ENCODE data around the gene CXXC1. TPM values are rescaled to one million over a fixed set of nuclear protein-coding genes. Genes with fewer than 3 reads are reported as not detected.
"Not testable (repeated sequence)": the region's sequence is repeated elsewhere in the genome, so short reads cannot be mapped to it uniquely, and the experiment has no call there.

Gene CXXC1
- total RNA-seq, 1 donor from 2014 or later: 94.9 TPM

DNA sequence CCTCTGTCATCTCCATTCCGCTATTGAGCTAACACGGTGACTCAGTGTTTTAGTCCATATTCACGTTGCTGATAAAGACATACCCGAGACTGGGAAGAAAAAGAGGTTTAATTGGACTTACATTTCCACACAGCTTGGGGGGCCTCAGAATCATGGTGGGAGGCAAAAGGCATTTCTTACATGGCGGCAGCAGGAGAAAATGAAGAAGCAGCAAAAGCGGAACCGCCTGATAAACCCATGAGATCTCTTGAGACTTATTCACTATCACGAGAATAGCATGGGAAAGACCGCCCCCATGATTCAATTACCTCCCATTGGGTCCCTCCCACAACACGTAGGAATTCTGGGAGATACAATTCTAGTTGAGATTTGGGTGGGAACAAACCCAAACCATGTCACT lies 22.6 kb upstream of the CXXC1 start:
- intact Hi-C loops (cut with micrococcal nuclease): no loop called here
- DNase-seq (ENCODE audit: low spot score): no peak
- peaks cover 7% of the 10 kb centered on the region for H3K9me3 Mint-ChIP-seq

DNA sequence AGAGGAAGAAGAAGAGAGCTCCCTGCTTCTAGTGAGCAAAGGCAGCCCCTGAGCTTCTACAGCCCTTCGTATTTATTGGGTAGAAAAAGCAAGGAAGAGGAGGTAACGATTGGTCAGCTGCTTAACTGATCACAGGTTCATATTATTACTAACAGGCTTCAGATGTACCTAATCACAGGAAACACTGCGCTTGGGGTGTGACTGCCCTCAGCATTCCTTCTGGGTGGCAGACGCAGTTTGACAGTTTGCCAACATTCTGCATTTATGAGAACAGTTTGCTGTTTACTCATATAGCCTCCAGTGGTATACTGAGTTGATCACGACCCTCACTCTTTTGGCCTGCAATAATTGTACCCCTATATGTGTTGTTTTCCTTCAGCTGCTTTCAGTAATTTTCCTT lies 21.4 kb upstream of the CXXC1 start:
- not testable (repeated sequence) for H3K27ac Mint-ChIP-seq; H3K4me3 Mint-ChIP-seq (ENCODE audit: low read depth); H3K9me3 Mint-ChIP-seq; H3K36me3 Mint-ChIP-seq (ENCODE audit: low read depth); DNase-seq (ENCODE audit: low spot score)
- Mint-ChIP-seq H3K27me3 (ENCODE audit: low read depth) (peaks cover 16% of the 10 kb centered on the region), H3K4me1 (ENCODE audit: low read depth) (peaks cover 21% of the 10 kb centered on the region)
- intact Hi-C loops (cut with micrococcal nuclease): loop anchor here (5.0 kb wide), 1 partner anchor 48 kb away; no protein-coding TSS in a partner anchor

More for the DNA sequence above, 22.6 kb upstream of the CXXC1 start:
- peaks cover 21% of the 10 kb centered on the region for H3K4me1 Mint-ChIP-seq (ENCODE audit: low read depth)
- H3K36me3 Mint-ChIP-seq (ENCODE audit: low read depth): peaks cover 7% of the 10 kb centered on the region
- no peak overlapping the region for H3K4me3 Mint-ChIP-seq (ENCODE audit: low read depth)
- H3K27me3 Mint-ChIP-seq (ENCODE audit: low read depth): peaks cover 16% of the 10 kb centered on the region
- no peak overlapping the region for H3K27ac Mint-ChIP-seq

DNA sequence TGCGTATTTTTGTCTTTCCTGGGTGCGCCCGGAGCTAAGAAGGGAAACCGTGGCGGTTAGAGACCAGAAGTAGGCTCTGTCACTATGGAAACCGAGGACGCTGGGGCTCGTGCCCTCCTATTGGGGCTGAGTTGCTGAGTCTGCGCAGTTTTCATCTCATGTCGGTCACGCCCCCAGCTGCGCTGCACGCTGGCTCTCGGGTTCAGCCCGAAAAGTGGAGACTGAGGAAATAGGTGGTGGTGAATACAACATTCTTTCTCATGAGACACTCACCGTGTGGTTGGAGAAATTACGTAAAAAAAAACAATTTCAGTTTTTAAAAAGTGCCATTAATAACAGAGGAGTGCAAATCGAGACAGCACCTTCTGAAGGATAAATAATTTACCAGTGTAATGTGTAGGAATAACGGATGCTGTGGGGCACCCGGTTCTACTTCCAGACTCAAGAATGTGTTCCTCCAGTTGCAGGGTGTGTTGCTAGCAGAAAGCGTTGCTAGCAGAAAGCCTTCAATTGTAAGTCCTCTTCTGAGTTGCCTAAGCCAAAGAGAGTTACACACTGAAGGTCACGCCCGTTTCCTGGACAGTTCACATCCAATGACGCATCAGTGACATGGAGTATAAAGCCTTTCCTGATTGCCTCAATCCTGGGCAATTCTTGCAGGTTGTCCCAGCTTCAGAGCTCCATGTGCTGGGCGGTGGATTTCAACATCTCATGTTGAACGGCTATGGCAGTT lies 20.4 kb upstream of the CXXC1 start:
- peak; percentile 87 for DNase-seq (ENCODE audit: low spot score)
- peak overlapping the region; percentile 89 for H3K4me3 Mint-ChIP-seq (ENCODE audit: low read depth)
- intact Hi-C loops (cut with micrococcal nuclease): loop anchor here (1.0 to 5.0 kb wide), 5 partner anchors 10 to 49 kb away; partner anchors contain the start of genes CFAP53 and MBD1
- peaks cover 21% of the 10 kb centered on the region for H3K4me1 Mint-ChIP-seq (ENCODE audit: low read depth)
- H3K27ac Mint-ChIP-seq: peak overlapping the region; percentile 57
- peaks cover 17% of the 10 kb centered on the region for H3K27me3 Mint-ChIP-seq (ENCODE audit: low read depth)
- H3K9me3 Mint-ChIP-seq: peaks cover 8% of the 10 kb centered on the region
- H3K36me3 Mint-ChIP-seq (ENCODE audit: low read depth): peaks cover 8% of the 10 kb centered on the region

DNA sequence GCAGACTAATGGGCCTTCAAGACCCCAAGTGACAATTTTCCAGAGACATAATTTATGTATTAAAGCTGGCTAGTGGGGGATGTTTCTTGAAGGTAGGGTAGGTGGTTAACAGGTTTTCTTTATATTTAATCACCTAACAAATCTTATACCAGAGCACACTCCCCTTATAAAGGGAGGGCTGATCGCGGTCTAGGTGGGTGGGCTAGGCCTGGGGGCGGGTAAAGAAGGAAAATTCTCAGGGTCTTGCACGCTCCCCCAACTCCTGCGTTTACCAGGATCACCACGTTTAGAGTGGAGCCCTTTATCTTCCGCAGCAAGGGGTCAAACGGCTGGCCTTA lies 19.9 kb upstream of the CXXC1 start:
- Mint-ChIP-seq H3K4me1 (ENCODE audit: low read depth) (peaks cover 19% of the 10 kb centered on the region), H3K27me3 (ENCODE audit: low read depth) (peaks cover 20% of the 10 kb centered on the region), H3K4me3 (ENCODE audit: low read depth) (peak overlapping the region; percentile 89), H3K9me3 (peaks cover 8% of the 10 kb centered on the region), H3K27ac (peak overlapping the region; percentile 57), H3K36me3 (ENCODE audit: low read depth) (peaks cover 8% of the 10 kb centered on the region)
- no peak for DNase-seq (ENCODE audit: low spot score)
- intact Hi-C loops (cut with micrococcal nuclease): loop anchor here (1.0 to 5.0 kb wide), 5 partner anchors 9 to 50 kb away; partner anchors contain the start of genes CFAP53 and MBD1

DNA sequence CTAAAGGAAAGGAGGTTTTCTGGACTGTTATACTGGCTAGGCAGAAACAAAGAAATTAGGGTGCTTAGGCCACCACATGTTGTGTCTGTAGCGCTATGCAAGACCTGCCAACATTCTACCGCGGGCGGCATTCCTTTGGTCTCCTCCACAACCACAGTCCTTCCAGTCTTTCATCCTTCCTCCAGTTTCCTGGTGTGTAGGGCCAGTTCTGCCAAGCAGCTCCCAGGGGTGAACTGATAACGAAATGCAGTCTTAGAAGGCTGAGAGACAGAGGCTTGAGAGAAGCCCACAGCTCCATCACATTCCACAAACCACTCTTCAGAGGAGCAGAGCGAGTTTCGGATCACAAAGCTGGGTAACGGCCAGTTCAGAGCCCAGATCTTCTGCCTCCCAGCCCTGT lies 19.5 kb upstream of the CXXC1 start:
- Mint-ChIP-seq H3K27ac (no peak overlapping the region), H3K4me3 (ENCODE audit: low read depth) (peak overlapping the region; percentile 89), H3K36me3 (ENCODE audit: low read depth) (peaks cover 8% of the 10 kb centered on the region), H3K9me3 (peaks cover 8% of the 10 kb centered on the region), H3K4me1 (ENCODE audit: low read depth) (peaks cover 19% of the 10 kb centered on the region), H3K27me3 (ENCODE audit: low read depth) (peaks cover 22% of the 10 kb centered on the region)
- intact Hi-C loops (cut with micrococcal nuclease): loop anchor here (1.0 to 5.0 kb wide), 5 partner anchors 9 to 50 kb away; partner anchors contain the start of genes CFAP53 and MBD1
- DNase-seq (ENCODE audit: low spot score): no peak

DNA sequence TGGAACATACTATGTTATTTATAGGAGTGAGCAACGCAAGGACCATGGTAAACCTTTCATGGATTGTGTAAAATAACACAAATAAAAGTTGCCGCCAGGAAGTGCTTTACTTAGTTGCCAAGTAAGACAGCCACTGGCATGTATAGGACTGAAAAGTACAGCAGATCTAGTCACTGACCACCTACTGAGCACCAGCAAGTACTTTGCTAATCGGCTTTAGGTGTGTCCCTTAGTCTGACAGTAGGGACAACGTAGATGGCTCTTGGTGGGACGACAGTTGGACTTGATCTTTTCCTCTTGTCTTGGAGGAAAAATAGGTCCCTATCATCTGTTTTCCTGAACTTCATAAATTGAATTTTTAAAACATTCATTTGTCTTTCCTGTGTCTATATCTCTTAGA lies 13.6 kb upstream of the CXXC1 start:
- Mint-ChIP-seq H3K9me3 (peaks cover 7% of the 10 kb centered on the region), H3K27me3 (ENCODE audit: low read depth) (peaks cover 45% of the 10 kb centered on the region), H3K27ac (no peak overlapping the region), H3K4me1 (ENCODE audit: low read depth) (peaks cover 12% of the 10 kb centered on the region), H3K4me3 (ENCODE audit: low read depth) (no peak overlapping the region), H3K36me3 (ENCODE audit: low read depth) (peaks cover 6% of the 10 kb centered on the region)
- intact Hi-C loops (cut with micrococcal nuclease): no loop called here
- no peak for DNase-seq (ENCODE audit: low spot score)

DNA sequence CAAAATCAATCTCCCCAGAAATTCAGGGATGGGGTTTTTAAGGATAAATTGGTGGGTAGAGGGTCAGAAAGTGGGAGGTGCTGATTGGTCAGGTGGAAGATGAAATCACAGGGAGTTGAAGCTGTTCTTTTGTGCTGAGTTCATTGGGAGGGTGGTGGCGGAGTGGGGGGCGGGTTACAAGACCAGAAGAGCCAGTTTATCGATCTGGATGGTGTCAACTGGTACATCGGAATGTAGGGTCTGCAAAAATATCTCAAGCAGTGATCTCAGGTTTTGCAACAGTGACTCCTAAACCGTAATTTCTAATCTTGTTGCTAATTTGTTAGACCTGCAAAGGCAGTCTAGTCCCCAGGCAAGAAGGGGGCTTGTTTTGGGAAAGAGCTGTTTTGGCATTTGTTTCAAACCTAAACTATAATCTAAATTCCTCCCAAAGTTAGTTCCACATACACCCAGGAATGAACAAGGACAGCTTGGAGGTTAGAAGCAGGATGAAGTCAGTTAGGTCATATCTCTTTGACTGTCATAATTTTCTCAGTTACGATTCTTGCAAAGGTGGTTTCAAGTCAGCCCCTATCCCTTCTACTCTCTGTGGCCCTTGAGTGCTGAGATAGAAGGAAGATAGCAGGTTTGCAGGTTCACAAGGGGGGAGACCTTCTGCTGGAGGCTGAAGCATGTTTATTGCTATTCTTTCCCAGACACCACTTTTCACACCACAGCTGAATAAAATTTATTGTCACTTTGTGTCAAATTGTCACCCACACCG lies 12.3 kb upstream of the CXXC1 start:
- Mint-ChIP-seq H3K9me3 (no peaks in the 10 kb centered on the region), H3K27me3 (ENCODE audit: low read depth) (peaks cover 38% of the 10 kb centered on the region), H3K4me3 (ENCODE audit: low read depth) (no peak overlapping the region), H3K27ac (no peak overlapping the region), H3K4me1 (ENCODE audit: low read depth) (peaks cover 12% of the 10 kb centered on the region), H3K36me3 (ENCODE audit: low read depth) (no peaks in the 10 kb centered on the region)
- intact Hi-C loops (cut with micrococcal nuclease): no loop called here
- DNase-seq (ENCODE audit: low spot score): no peak

DNA sequence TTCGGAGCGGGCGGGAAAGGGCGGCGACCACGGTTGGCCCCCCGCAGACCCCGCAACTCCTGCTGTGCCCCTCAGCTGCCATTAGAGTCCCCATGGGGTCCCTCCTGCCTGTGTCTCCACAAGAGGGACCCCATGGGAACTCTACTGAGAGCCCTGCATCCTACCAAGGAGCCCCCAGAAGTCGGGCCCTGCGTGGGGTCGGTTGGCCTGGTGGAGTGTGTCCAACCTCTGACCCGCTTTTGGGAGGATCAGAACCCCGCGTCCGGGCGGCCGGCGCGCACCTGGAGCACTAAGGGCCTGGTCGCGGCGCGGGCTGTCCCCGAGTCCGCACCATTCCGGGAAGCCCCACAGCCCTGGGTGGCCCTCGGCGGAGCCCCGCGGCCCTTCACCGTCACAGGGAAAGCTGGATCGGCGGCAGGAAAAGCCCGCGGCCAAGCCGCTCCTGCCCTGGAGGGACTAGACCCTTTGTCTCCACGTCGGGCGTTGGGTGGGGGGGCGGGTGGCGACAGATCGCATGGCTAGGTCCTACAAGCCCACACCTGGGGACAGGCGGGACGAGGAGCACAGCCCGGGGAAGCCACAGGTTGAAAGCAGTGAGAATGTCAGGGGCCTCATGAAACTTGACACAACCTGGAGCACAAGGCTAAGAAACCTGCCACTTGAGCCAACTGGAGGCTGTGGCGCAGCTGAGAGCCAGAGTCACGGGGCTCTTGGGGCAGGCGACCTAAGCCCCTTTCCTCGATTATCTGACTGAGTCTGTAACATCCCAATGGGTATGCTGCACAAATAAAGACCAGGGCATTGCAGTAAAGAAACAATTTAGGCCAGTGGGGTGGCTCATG lies 11.2 kb upstream of the CXXC1 start:
- Mint-ChIP-seq H3K4me1 (ENCODE audit: low read depth) (peaks cover 12% of the 10 kb centered on the region), H3K27me3 (ENCODE audit: low read depth) (peaks cover 32% of the 10 kb centered on the region), H3K36me3 (ENCODE audit: low read depth) (no peaks in the 10 kb centered on the region), H3K27ac (no peak overlapping the region), H3K4me3 (ENCODE audit: low read depth) (no peak overlapping the region), H3K9me3 (no peaks in the 10 kb centered on the region)
- intact Hi-C loops (cut with micrococcal nuclease): loop anchor here (1.0 kb wide), 3 partner anchors 9 to 17 kb away; partner anchors contain the start of genes CXXC1 and MBD1
- DNase-seq (ENCODE audit: low spot score): no peak

DNA sequence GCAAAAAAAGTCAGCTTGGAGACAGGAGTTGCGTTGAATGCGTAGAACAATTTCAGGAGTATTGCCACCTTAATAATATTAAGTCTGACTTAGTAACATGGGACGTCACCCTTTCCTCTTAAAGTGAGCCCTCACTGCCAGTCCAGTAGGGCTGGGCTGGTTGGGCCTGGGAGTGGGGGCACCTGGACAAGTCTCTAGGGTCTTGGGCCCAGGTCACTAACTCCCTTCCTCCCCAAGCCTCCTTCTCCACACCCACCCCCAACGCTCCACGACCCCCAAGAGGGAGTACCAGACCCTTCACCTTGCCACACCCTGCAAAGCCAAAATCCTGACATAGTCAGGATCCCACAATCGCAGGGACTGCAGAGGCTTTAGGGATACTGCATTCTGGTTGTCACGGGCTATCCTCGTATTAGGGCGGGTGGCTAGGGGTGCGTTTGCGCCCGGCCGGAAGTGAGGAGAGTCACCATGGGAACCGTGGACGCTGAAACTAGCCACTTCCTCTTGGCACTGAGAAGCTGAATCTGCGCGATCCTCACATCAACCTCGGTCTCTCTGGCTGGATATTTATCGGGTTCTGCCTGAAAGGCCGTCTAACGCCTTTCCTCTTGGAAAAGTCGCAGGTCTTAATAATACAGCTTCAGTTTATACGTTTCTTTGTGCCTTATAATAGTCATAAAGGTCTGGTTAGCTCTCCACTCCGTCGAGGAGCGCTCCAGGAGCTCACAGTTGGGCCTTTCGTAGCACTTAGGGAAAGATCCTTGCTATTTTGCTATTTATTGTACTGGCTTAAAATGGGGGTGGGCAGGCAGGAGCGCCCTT lies 10.3 kb upstream of the CXXC1 start:
- H3K27ac Mint-ChIP-seq: no peak overlapping the region
- no peaks in the 10 kb centered on the region for H3K9me3 Mint-ChIP-seq
- H3K27me3 Mint-ChIP-seq (ENCODE audit: low read depth): peaks cover 31% of the 10 kb centered on the region
- H3K4me1 Mint-ChIP-seq (ENCODE audit: low read depth): peaks cover 12% of the 10 kb centered on the region
- peak overlapping the region; percentile 62 for H3K4me3 Mint-ChIP-seq (ENCODE audit: low read depth)
- intact Hi-C loops (cut with micrococcal nuclease): loop anchor here (1.0 kb wide), 3 partner anchors 9 to 17 kb away; partner anchors contain the start of genes CXXC1 and MBD1
- H3K36me3 Mint-ChIP-seq (ENCODE audit: low read depth): no peaks in the 10 kb centered on the region
- peak; percentile 72 for DNase-seq (ENCODE audit: low spot score)

DNA sequence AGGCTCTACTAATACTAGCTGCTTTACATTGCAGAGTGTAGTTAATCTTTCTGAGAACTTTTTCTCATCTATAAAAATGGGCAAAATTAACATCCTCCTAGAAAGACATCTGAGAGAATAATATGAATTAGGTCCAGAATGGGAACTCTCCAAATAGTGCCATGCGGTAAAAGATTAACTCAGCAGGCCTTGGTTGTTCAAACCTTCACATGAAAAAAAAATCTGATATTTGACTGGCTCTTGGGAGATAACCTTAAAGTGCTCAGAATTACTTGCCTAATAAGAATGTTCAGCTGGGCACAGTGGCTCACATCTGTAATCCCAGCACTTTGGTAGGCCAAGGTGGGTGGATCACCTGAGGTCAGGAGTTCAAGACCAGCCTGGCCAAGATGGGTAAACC lies 5.5 kb upstream of the CXXC1 start:
- Mint-ChIP-seq H3K36me3 (ENCODE audit: low read depth) (no peaks in the 10 kb centered on the region), H3K4me3 (ENCODE audit: low read depth) (no peak overlapping the region), H3K9me3 (no peaks in the 10 kb centered on the region), H3K4me1 (ENCODE audit: low read depth) (peaks cover 14% of the 10 kb centered on the region), H3K27ac (no peak overlapping the region), H3K27me3 (ENCODE audit: low read depth) (peaks cover 6% of the 10 kb centered on the region)
- no peak for DNase-seq (ENCODE audit: low spot score)
- intact Hi-C loops (cut with micrococcal nuclease): no loop called here

DNA sequence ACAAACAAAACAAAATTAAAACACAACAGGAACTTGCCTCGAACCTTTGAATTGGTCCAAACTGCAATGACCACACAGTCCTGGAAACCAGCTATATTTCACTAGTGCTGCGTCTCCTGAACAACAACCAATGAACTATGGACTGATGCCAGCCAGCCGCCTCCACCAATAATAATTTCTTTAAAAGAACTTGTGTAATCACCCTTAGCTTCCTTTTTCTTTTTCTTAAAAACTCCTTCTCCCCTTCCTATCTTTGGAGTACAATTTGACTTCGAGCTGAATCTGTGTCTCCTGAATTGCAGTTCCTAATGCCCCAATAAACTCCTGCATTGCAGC lies 1.6 kb upstream of the CXXC1 start:
- peaks cover 34% of the 10 kb centered on the region for H3K36me3 Mint-ChIP-seq (ENCODE audit: low read depth)
- H3K27me3 Mint-ChIP-seq (ENCODE audit: low read depth): peaks cover 2% of the 10 kb centered on the region
- H3K9me3 Mint-ChIP-seq: no peaks in the 10 kb centered on the region
- peaks cover 18% of the 10 kb centered on the region for H3K4me1 Mint-ChIP-seq (ENCODE audit: low read depth)
- H3K4me3 Mint-ChIP-seq (ENCODE audit: low read depth): peak overlapping the region; percentile 75
- intact Hi-C loops (cut with micrococcal nuclease): loop anchor here (5.0 to 10.0 kb wide), 6 partner anchors 33 to 1754 kb away; partner anchors contain the start of genes ACAA2, CTIF and RPL17
- H3K27ac Mint-ChIP-seq: peak overlapping the region; percentile 70
- no peak for DNase-seq (ENCODE audit: low spot score)
